ENCODE data around the gene ZC3H7B.

- TF ChIP-seq GABPA (IDR thresholded peaks at IDR 0.05; ENCODE audit: low read depth) (no peak), CTCF (IDR thresholded peaks at IDR 0.05; ENCODE audit: insufficient read depth, low read length) (no peak), POLR2AphosphoS5 (IDR thresholded peaks at IDR 0.05; ENCODE audit: low read depth) (no peak), SPI1 (IDR thresholded peaks at IDR 0.05; ENCODE audit: borderline replicate concordance, low read depth) (no peak)
- TF ChIP-seq, protein P1, sequence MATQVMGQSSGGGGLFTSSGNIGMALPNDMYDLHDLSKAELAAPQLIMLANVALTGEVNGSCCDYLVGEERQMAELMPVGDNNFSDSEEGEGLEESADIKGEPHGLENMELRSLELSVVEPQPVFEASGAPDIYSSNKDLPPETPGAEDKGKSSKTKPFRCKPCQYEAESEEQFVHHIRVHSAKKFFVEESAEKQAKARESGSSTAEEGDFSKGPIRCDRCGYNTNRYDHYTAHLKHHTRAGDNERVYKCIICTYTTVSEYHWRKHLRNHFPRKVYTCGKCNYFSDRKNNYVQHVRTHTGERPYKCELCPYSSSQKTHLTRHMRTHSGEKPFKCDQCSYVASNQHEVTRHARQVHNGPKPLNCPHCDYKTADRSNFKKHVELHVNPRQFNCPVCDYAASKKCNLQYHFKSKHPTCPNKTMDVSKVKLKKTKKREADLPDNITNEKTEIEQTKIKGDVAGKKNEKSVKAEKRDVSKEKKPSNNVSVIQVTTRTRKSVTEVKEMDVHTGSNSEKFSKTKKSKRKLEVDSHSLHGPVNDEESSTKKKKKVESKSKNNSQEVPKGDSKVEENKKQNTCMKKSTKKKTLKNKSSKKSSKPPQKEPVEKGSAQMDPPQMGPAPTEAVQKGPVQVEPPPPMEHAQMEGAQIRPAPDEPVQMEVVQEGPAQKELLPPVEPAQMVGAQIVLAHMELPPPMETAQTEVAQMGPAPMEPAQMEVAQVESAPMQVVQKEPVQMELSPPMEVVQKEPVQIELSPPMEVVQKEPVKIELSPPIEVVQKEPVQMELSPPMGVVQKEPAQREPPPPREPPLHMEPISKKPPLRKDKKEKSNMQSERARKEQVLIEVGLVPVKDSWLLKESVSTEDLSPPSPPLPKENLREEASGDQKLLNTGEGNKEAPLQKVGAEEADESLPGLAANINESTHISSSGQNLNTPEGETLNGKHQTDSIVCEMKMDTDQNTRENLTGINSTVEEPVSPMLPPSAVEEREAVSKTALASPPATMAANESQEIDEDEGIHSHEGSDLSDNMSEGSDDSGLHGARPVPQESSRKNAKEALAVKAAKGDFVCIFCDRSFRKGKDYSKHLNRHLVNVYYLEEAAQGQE (IDR thresholded peaks at IDR 0.05; ENCODE audit: insufficient replicate concordance, low read depth): no peak
Observed at GRCh38 chr22:41358927-41359326, 57.6 kb downstream of the ZC3H7B start.
